ENCODE results near the gene LARP1.

LARP1 gene

GRCh38 chr5:154863291-154864080 lies 108.3 kb downstream of the LARP1 start:
- TF ChIP-seq CTCF (conservative IDR thresholded peaks at IDR 0.05; ENCODE audit: low read depth, low read length): no peak
- no peak overlapping the region for H3K4me3 ChIP-seq (ENCODE audit: low read depth, low read length)
- no peak for DNase-seq (ENCODE audit: low read depth)

- peak; percentile 79 for DNase-seq (ENCODE audit: low read depth)
Measured at GRCh38 chr5:154865466-154866184, 110.4 kb downstream of the LARP1 start.

GRCh38 chr5:154866841-154867240 lies 111.7 kb downstream of the LARP1 start:
- no peak for DNase-seq (ENCODE audit: low read depth)
- no peak for TF ChIP-seq CTCF (conservative IDR thresholded peaks at IDR 0.05; ENCODE audit: low read depth, low read length)
- H3K4me3 ChIP-seq (ENCODE audit: low read depth, low read length): no peak overlapping the region

More at GRCh38 chr5:154865466-154866184, 110.4 kb downstream of the LARP1 start:
- H3K4me3 ChIP-seq (ENCODE audit: low read depth, low read length): no peak overlapping the region
- TF ChIP-seq CTCF (conservative IDR thresholded peaks at IDR 0.05; ENCODE audit: low read depth, low read length): no peak
